AG04449 (cell line): ENCODE results near the gene NAB1.

Experiments
- CTCF ChIA-PET: fragments of 350-600 bp; formaldehyde crosslinking; extraction: SDS; loops from one replicate; lab custom pipeline; 2021; ENCODE audit warnings: antibody characterized with exemption; lab: Yijun Ruan, JAX
- POLR2A ChIA-PET: fragments of 400-600, 350-600 bp; formaldehyde crosslinking; extraction: SDS; loops from one replicate; lab custom pipeline; 2020; ENCODE audit warnings: antibody characterized with exemption, inconsistent platforms; lab: Yijun Ruan, JAX
- DNase-seq: peaks from one replicate; pipeline ENCODE4 v3.0.0-alpha.2; 2010; ENCODE audit warnings: low read depth, low spot score
- H3K4me3 ChIP-seq: 2 replicates; pipeline ENCODE4 v1.5.1; 2011; ENCODE audit warnings: low read depth, mild to moderate bottlenecking, control low read depth, low read length
- TF ChIP-seq, protein P1 (sequence below): IDR thresholded peaks from one replicate; pipeline ENCODE4 v1.5.1; 2011; ENCODE audit warnings: mild to moderate bottlenecking, moderate library complexity, low read length, control low read depth, inconsistent platforms; ENCODE audit not compliant: insufficient read depth; ENCODE audit errors: missing control alignments

NAB1 gene

GRCh38 chr2:190637281-190637734, 11.6 kb upstream of the NAB1 start:
- TF ChIP-seq, protein P1, sequence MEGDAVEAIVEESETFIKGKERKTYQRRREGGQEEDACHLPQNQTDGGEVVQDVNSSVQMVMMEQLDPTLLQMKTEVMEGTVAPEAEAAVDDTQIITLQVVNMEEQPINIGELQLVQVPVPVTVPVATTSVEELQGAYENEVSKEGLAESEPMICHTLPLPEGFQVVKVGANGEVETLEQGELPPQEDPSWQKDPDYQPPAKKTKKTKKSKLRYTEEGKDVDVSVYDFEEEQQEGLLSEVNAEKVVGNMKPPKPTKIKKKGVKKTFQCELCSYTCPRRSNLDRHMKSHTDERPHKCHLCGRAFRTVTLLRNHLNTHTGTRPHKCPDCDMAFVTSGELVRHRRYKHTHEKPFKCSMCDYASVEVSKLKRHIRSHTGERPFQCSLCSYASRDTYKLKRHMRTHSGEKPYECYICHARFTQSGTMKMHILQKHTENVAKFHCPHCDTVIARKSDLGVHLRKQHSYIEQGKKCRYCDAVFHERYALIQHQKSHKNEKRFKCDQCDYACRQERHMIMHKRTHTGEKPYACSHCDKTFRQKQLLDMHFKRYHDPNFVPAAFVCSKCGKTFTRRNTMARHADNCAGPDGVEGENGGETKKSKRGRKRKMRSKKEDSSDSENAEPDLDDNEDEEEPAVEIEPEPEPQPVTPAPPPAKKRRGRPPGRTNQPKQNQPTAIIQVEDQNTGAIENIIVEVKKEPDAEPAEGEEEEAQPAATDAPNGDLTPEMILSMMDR: no peak
- CTCF ChIA-PET: interaction anchor here (2.3 kb wide), 1 partner anchor 9 kb away, joined by 5 read pairs; no protein-coding TSS in a partner anchor
- no peak overlapping the region for H3K4me3 ChIP-seq
- POLR2A ChIA-PET: no interaction called here
- DNase-seq: peak; percentile 23

DNA sequence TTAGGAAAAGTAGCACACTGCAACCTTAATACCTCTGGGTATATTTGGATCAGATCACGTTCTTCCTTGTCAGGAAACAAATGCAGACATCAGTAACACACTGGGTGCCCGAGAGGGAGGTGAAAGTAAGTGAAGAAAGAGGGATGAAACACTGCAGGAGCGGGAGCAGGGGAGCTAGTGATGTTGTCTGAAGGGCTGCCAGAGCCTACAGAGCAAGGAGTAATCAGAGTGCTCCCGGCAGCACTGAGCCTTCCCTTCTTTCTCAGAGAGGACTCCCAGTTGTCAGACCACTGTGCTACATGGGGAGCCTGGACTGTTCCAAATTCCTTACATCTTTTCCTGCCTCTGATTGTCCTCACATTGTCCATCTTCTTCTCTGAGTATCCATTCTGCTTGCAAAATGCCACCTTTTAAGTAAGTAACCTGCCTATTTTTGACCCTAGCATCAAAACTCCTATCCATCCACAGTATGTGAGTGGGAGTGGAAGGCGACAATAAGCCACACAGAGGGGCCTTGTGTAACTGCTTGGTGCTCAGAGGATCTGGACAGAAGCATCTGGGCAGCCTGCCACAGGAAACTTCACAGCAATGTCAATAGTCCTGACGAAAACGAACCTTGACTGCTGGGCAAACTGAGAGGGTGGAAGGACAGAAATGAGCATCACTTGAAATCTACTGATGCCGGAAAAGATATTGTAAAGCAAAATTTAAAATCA, 10.8 kb upstream of the NAB1 start:
- TF ChIP-seq, protein P1: no peak
- no peak for DNase-seq
- ChIA-PET CTCF (no interaction called here), POLR2A (no interaction called here)
- no peak overlapping the region for H3K4me3 ChIP-seq

- POLR2A ChIA-PET: no interaction called here
- DNase-seq: no peak
- CTCF ChIA-PET: no interaction called here
- TF ChIP-seq, protein P1: no peak
- H3K4me3 ChIP-seq: no peak overlapping the region
Measured at GRCh38 chr2:190640117-190640516, 8.8 kb upstream of the NAB1 start.

GRCh38 chr2:190641469-190641868, 7.4 kb upstream of the NAB1 start:
- CTCF ChIA-PET: no interaction called here
- H3K4me3 ChIP-seq: no peak overlapping the region
- POLR2A ChIA-PET: no interaction called here
- no peak for DNase-seq
- TF ChIP-seq, protein P1: no peak

DNA sequence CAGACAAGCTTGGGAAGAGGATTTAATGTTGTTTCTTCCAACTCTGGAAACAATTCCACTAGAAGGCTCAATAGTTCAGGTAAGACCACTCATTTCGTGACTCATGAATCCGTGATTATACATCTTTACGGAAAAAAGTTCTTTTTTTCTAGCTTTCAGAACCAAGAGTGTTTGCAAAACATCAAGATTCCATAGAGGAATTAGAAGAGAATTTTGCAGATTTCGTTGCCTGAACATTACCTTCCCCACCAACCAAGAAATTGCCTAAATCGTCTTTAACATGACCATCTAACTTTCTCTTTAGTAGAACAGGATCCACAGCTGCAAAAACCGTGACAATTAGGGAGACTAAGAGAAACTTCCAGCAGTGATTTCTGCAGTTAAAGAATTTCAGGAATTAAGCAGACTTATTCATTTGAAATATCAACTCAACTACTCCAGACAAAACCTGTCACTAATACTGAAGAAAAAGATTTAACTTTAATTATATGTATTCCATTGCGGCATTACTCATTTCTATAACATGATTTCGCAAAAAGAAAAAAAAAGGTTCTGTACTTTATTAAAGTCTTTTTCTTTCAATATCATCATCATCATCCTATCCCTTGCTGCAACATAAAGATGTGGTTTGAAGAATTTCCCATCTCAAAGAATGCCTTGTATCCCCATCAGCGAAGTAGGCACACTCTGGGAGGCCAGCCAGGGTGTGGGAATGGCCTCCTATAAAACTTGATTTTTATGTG, 1.9 kb upstream of the NAB1 start:
- ChIA-PET POLR2A (no interaction called here), CTCF (interaction anchor here (1.4 kb wide), 1 partner anchor 11 kb away, joined by 5 read pairs; no protein-coding TSS in a partner anchor)
- no peak for DNase-seq
- H3K4me3 ChIP-seq: no peak overlapping the region
- TF ChIP-seq, protein P1: no peak
